H1 (cell line): ENCODE measurements around the gene LCE1E. TPM values are rescaled to one million over a fixed set of nuclear protein-coding genes. Genes with fewer than 3 reads are reported as not detected.

Experiments used
- CTCF ChIA-PET: fragments of 300-600 bp; sonication (Branson Sonifier 250); formaldehyde crosslinking; loops from one replicate; lab custom pipeline; 2021; ENCODE audit not compliant: partially characterized antibody; lab: Charles Lee
- POLR2A ChIA-PET: fragments of 300-600 bp; sonication (Branson Sonifier 250); formaldehyde crosslinking; loops from one replicate; lab custom pipeline; 2021; ENCODE audit warnings: inconsistent platforms; ENCODE audit not compliant: partially characterized antibody; lab: Charles Lee
- DNase-seq, 2 experiments: peaks; one replicate each; pipeline versions ENCODE4 v3.0.0 to v3.0.0-alpha.2; 2010 to 2022; ENCODE audit warnings: low spot score in 2 of 2, low read depth in 1 of 2, mixed read lengths in 1 of 2
- FAIRE-seq: peaks from 2 replicates; lab custom pipeline; 2011; peaks lifted over from hg19 to GRCh38; lab: Jason Lieb, UNC
- H2AFZ ChIP-seq: 2 replicates; pipeline ENCODE4 v1.8.1; 2012; ENCODE audit warnings: low read length, inconsistent platforms
- H2AK5ac ChIP-seq: 2 replicates; pipeline ENCODE4 v1.6.1; 2013; ENCODE audit warnings: low read depth, low read length
- H2BK120ac ChIP-seq: replicated peaks from 2 replicates; pipeline ENCODE3; 2013; ENCODE audit warnings: low read depth, low read length, inconsistent platforms
- H2BK12ac ChIP-seq: 2 replicates; pipeline ENCODE4 v1.6.1; 2013; ENCODE audit warnings: low read depth, low read length
- H2BK15ac ChIP-seq: 2 replicates; pipeline ENCODE4 v1.6.1; 2013; ENCODE audit warnings: low read length
- H2BK20ac ChIP-seq: 2 replicates; pipeline ENCODE4 v1.6.1; 2013; ENCODE audit warnings: low read length
- H2BK5ac ChIP-seq: 2 replicates; pipeline ENCODE4 v1.6.1; 2013; ENCODE audit warnings: low read depth, low read length
- H3K14ac ChIP-seq: 2 replicates; pipeline ENCODE4 v1.6.1; 2013; ENCODE audit warnings: inconsistent platforms; ENCODE audit not compliant: insufficient read length
- H3K18ac ChIP-seq: 2 replicates; pipeline ENCODE4 v1.6.1; 2013; ENCODE audit warnings: low read length; ENCODE audit errors: extremely low read depth
- H3K23ac ChIP-seq: 2 replicates; pipeline ENCODE4 v1.6.1; 2013; ENCODE audit warnings: inconsistent platforms; ENCODE audit not compliant: insufficient read length
- H3K23me2 ChIP-seq: 2 replicates; pipeline ENCODE4 v1.6.1; 2013; ENCODE audit warnings: low read depth, low read length
- H3K27ac ChIP-seq: 2 replicates; pipeline ENCODE4 v1.6.1; 2011; ENCODE audit warnings: low read depth, low read length, inconsistent platforms
- H3K27me3 ChIP-seq, 4 experiments: replicated peaks in 1 of 4; 1 replicate in 1 of 4; 2 replicates in 3 of 4; pipeline versions ENCODE4 v1.6.1 to v1.8.1; 2011 to 2013; ENCODE audit warnings: low read length in 3 of 4, mild to moderate bottlenecking in 3 of 4, inconsistent platforms in 2 of 4, mixed read lengths in 2 of 4, moderate library complexity in 1 of 4; ENCODE audit not compliant: control insufficient read depth in 3 of 4, insufficient read depth in 3 of 4; ENCODE audit errors: extremely low read depth in 1 of 4
- H3K36me3 ChIP-seq, 4 experiments: 2 replicates each; pipeline versions ENCODE4 v1.6.1 to v1.8.1; 2011 to 2013; ENCODE audit warnings: mild to moderate bottlenecking in 4 of 4, low read length in 3 of 4, moderate library complexity in 2 of 4, control low read depth in 1 of 4, inconsistent platforms in 1 of 4; ENCODE audit not compliant: insufficient read depth in 4 of 4, control insufficient read depth in 2 of 4
- H3K4ac ChIP-seq: replicated peaks from 2 replicates; pipeline ENCODE3; 2013; ENCODE audit warnings: low read length, low read depth, mixed read lengths, inconsistent platforms; ENCODE audit not compliant: insufficient read length
- H3K4me1 ChIP-seq, 4 experiments: replicated peaks in 1 of 4; 1 replicate in 1 of 4; 2 replicates in 3 of 4; pipeline versions ENCODE4 v1.6.1 to v1.8.1; 2011 to 2013; ENCODE audit warnings: low read length in 3 of 4, inconsistent platforms in 2 of 4, mixed read lengths in 1 of 4; ENCODE audit not compliant: insufficient read depth in 4 of 4, control insufficient read depth in 3 of 4
- H3K4me2 ChIP-seq, 2 experiments: 2 replicates each; pipeline versions ENCODE4 v1.6.1 to v1.8.1; 2011 to 2013; ENCODE audit warnings: low read depth in 2 of 2, low read length in 2 of 2, control low read depth in 1 of 2, inconsistent platforms in 1 of 2, mild to moderate bottlenecking in 1 of 2; ENCODE audit not compliant: insufficient read depth in 1 of 2
- H3K4me3 ChIP-seq, 4 experiments: fragments of 200-600, 300-600 bp in 1 of 4; sonication (generic), shearing (Covaris generic), sonication (Bioruptor Twin) in 1 of 4; 2 replicates each; pipeline versions ENCODE4 v1.5.1 to v1.8.1; 2011 to 2016; ENCODE audit warnings: low read length in 4 of 4, low read depth in 3 of 4, control low read depth in 2 of 4, inconsistent platforms in 2 of 4, mild to moderate bottlenecking in 2 of 4, mixed read lengths in 1 of 4, moderate library complexity in 1 of 4; ENCODE audit not compliant: insufficient read depth in 2 of 4; ENCODE audit errors: extremely low read depth in 1 of 4
- H3K56ac ChIP-seq: replicated peaks from 2 replicates; pipeline ENCODE3; 2013; ENCODE audit warnings: low read depth, mild to moderate bottlenecking, mixed read lengths, low read length, inconsistent platforms; ENCODE audit not compliant: insufficient read length
- H3K79me1 ChIP-seq: 2 replicates; pipeline ENCODE4 v1.6.1; 2013; ENCODE audit warnings: low read depth, low read length, control low read depth
- H3K79me2 ChIP-seq, 2 experiments: 2 replicates each; pipeline versions ENCODE4 v1.6.1 to v1.8.1; 2012 to 2013; ENCODE audit warnings: low read length in 2 of 2, mild to moderate bottlenecking in 2 of 2, inconsistent platforms in 1 of 2; ENCODE audit not compliant: insufficient read depth in 2 of 2, control insufficient read depth in 1 of 2
- H3K9ac ChIP-seq, 4 experiments: replicated peaks in 1 of 4; 1 replicate in 1 of 4; 2 replicates in 3 of 4; pipeline versions ENCODE4 v1.6.1 to v1.8.1; 2011 to 2013; ENCODE audit warnings: low read depth in 3 of 4, low read length in 3 of 4, control low read depth in 2 of 4, mild to moderate bottlenecking in 2 of 4, moderate library complexity in 2 of 4, inconsistent platforms in 1 of 4; ENCODE audit errors: extremely low read depth in 1 of 4
- H3K9me3 ChIP-seq, 2 experiments: 2 replicates each; pipeline versions ENCODE4 v1.6.1 to v1.8.1; 2012 to 2013; ENCODE audit warnings: mild to moderate bottlenecking in 2 of 2, moderate library complexity in 2 of 2, control low read depth in 1 of 2, inconsistent platforms in 1 of 2, low read depth in 1 of 2, low read length in 1 of 2, mixed read lengths in 1 of 2; ENCODE audit not compliant: insufficient read depth in 2 of 2
- H4K20me1 ChIP-seq, 2 experiments: replicated peaks in 1 of 2; 2 replicates each; pipeline versions ENCODE3 to v1.8.1; 2011 to 2013; ENCODE audit warnings: inconsistent platforms in 2 of 2, low read length in 2 of 2, mild to moderate bottlenecking in 1 of 2; ENCODE audit not compliant: insufficient read depth in 2 of 2, control insufficient read depth in 1 of 2
- H4K5ac ChIP-seq: 2 replicates; pipeline ENCODE4 v1.6.1; 2013; ENCODE audit warnings: low read length, low read depth, mixed read lengths, inconsistent platforms; ENCODE audit not compliant: insufficient read length
- H4K8ac ChIP-seq: 2 replicates; pipeline ENCODE4 v1.8.0; 2013; ENCODE audit warnings: mild to moderate bottlenecking, moderate library complexity, low read length, inconsistent platforms; ENCODE audit not compliant: insufficient read depth; ENCODE audit errors: extremely low read depth
- H4K91ac ChIP-seq: replicated peaks from 2 replicates; pipeline ENCODE3; 2013; ENCODE audit warnings: low read length, mixed read lengths, inconsistent platforms; ENCODE audit not compliant: insufficient read length
- CBX8 ChIP-seq: fragments of 300-800, 300-1000 bp; sonication (generic); IDR thresholded peaks from 2 replicates; pipeline ENCODE4 v1.7.1; 2016; ENCODE audit warnings: low read depth, low read length, borderline replicate concordance
- HDAC2 ChIP-seq, 2 experiments: fragments of 300-600 bp in 1 of 2; sonication (generic) in 1 of 2; IDR thresholded peaks; 2 replicates each; pipeline ENCODE4 v1.6.1; 2011 to 2012; ENCODE audit warnings: low read depth in 2 of 2, low read length in 2 of 2, mild to moderate bottlenecking in 2 of 2, moderate library complexity in 2 of 2, borderline replicate concordance in 1 of 2, inconsistent platforms in 1 of 2
- KDM1A ChIP-seq: fragments of 200-600, 300-600 bp; sonication (generic); IDR thresholded peaks from 2 replicates; pipeline ENCODE4 v1.7.1; 2016; ENCODE audit warnings: mild to moderate bottlenecking, low read length, borderline replicate concordance
- MAX ChIP-seq: IDR thresholded peaks from 2 replicates; pipeline ENCODE4 v1.6.1; 2012; ENCODE audit warnings: inconsistent platforms
- NANOG ChIP-seq: IDR thresholded peaks from 2 replicates; pipeline ENCODE4 v1.6.1; 2011; ENCODE audit warnings: low read length, low read depth, mild to moderate bottlenecking, inconsistent platforms; ENCODE audit not compliant: insufficient read depth, poor library complexity, severe bottlenecking
- PHF8 ChIP-seq: fragments of 200-600 bp; sonication (generic); conservative IDR thresholded peaks from 2 replicates; pipeline ENCODE4 v1.7.1; 2012; ENCODE audit warnings: low read depth, mild to moderate bottlenecking, inconsistent platforms, low read length, moderate library complexity
- RXRA ChIP-seq: IDR thresholded peaks from 2 replicates; pipeline ENCODE4 v1.6.1; 2011; ENCODE audit warnings: low read depth, mild to moderate bottlenecking, low read length, moderate library complexity; ENCODE audit not compliant: insufficient read depth
- TAF7 ChIP-seq: optimal IDR thresholded peaks from 2 replicates; pipeline ENCODE3; 2011; ENCODE audit warnings: low read depth, mild to moderate bottlenecking, inconsistent platforms, low read length, moderate library complexity, borderline replicate concordance
- TBP ChIP-seq: IDR thresholded peaks from 2 replicates; pipeline ENCODE4 v1.6.1; 2011; ENCODE audit warnings: low read depth, low read length, improper control_type of control experiment
- USF2 ChIP-seq: IDR thresholded peaks from 2 replicates; pipeline ENCODE4 v1.6.1; 2011; ENCODE audit warnings: low read length, improper control_type of control experiment
- YY1 ChIP-seq: IDR thresholded peaks from 2 replicates; pipeline ENCODE4 v1.6.1; 2011; ENCODE audit warnings: low read depth, mild to moderate bottlenecking, low read length
- WGBS, 2 experiments: shearing (Covaris generic) in 1 of 2; methylation state at CpG; one replicate each; pipeline versions ENCODE4 v1.1.6 to v1.1.7; 2013 to 2015; ENCODE audit warnings: low lambda C conversion rate in 2 of 2, mixed read lengths in 2 of 2, inconsistent platforms in 1 of 2, low coverage in 1 of 2, missing lambda C conversion rate in 1 of 2; ENCODE audit not compliant: insufficient replicate concordance in 2 of 2, insufficient coverage in 1 of 2, insufficient read length in 1 of 2; ENCODE audit errors: extremely low coverage in 1 of 2, missing lambda C conversion rate in 1 of 2; 5-methylcytosine and 5-hydroxymethylcytosine counted together
- polyA plus RNA-seq, 7 experiments: library from polyadenylated mRNA; depleted of rRNA in 3 of 7; stranded (reverse) in 5 of 7; unstranded in 2 of 7; fragments of >200 nt in 5 of 7; fragments of 200-250 nt in 2 of 7; gene quantifications; 1 replicate in 5 of 7; 2 replicates in 1 of 7; 4 replicates in 1 of 7; pipeline versions ENCODE4 v1.2.1 to v1.2.3, GENCODE V29; 2011 to 2013; ENCODE audit warnings: missing spikeins in 2 of 7, mixed read lengths in 2 of 7
- total RNA-seq: library from RNA; stranded (reverse); fragmentation: NEBNext Ultra II Directional; extraction: Animal tissue kit (Norgen Biotek cat#: 25700); gene quantifications from 2 replicates; pipeline ENCODE4 v1.2.1, GENCODE V29; 2021
- TF ChIP-seq, protein P1 (sequence below): IDR thresholded peaks from 2 replicates; pipeline ENCODE4 v1.6.1; 2012; ENCODE audit warnings: inconsistent platforms

LCE1E gene
- total and polyA plus RNA-seq, 2 of the 8 experiments (the other 6 are each of a cell fraction or from before 2014, with no cell fraction given), result not detected

GRCh38 chr1:152783095-152783494 is 3.0 kb upstream of the LCE1E start:
- POLR2A ChIA-PET, result no interaction called here
- TF ChIP-seq MAX (no peak), NANOG (no peak), USF2 (no peak), RXRA (no peak), PHF8 (no peak), YY1 (no peak), TBP (no peak), HDAC2 (IDR thresholded peaks at IDR 0.05; ENCODE audit: borderline replicate concordance in 1 of 2, low read depth in 2 of 2, low read length in 2 of 2) (no peak), CBX8 (no peak), KDM1A (no peak), TAF7 (no peak)
- TF ChIP-seq, protein P1, sequence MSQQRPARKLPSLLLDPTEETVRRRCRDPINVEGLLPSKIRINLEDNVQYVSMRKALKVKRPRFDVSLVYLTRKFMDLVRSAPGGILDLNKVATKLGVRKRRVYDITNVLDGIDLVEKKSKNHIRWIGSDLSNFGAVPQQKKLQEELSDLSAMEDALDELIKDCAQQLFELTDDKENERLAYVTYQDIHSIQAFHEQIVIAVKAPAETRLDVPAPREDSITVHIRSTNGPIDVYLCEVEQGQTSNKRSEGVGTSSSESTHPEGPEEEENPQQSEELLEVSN, result no peak

More at GRCh38 chr1:152783095-152783494, 3.0 kb upstream of the LCE1E start:
- Histone ChIP-seq H2BK5ac (no peak overlapping the region), H3K79me2 (no peaks in the 10 kb centered on the region), H2BK120ac (no peak overlapping the region), H4K20me1 (no peaks in the 10 kb centered on the region), H3K56ac (no peak overlapping the region), H3K4ac (no peak overlapping the region), H3K27me3 (peaks cover 0 to 1% (median 0%) of the 10 kb centered on the region in 4 experiments; a peak in 1 of 7 replicates), H2BK15ac (no peak overlapping the region), H2AK5ac (no peak overlapping the region), H4K8ac (no peak overlapping the region), H3K4me3 (no peak overlapping the region), H3K79me1 (no peaks in the 10 kb centered on the region), H3K36me3 (peaks cover 0 to 2% (median 0%) of the 10 kb centered on the region in 4 experiments; a peak in 1 of 8 replicates), H2BK12ac (no peak overlapping the region), H3K9me3 (peaks cover 59 to 78% of the 10 kb centered on the region in 2 experiments), H3K27ac (no peak overlapping the region), H3K14ac (no peak overlapping the region), H2AFZ (no peak overlapping the region), H3K23me2 (no peaks in the 10 kb centered on the region), H3K4me2 (no peak overlapping the region), H4K91ac (no peak overlapping the region), H3K9ac (no peak overlapping the region), H4K5ac (no peak overlapping the region), H2BK20ac (no peak overlapping the region), H3K18ac (no peak overlapping the region), H3K4me1 (no peaks in the 10 kb centered on the region), H3K23ac (no peak overlapping the region)
- 72% methylated on average over 2 of the region's 2 CpGs; no CpG with 5 or more reads in 1 of the 2 experiments for WGBS, 2 experiments
- FAIRE-seq (no peak), DNase-seq (no peak)
- CTCF ChIA-PET, result no interaction called here
